Measurements from ENCODE around the gene DNER.

The DNER gene

GRCh38 chr2:229462112-229462511, 252.2 kb downstream of the DNER start:
- H3K4me3 ChIP-seq (ENCODE audit: low read depth, low read length): no peak overlapping the region
- no peak for DNase-seq (ENCODE audit: low read depth)
- TF ChIP-seq POLR2A (IDR thresholded peaks at IDR 0.05; ENCODE audit: extremely low read depth, insufficient read length) (no peak), CTCF (IDR thresholded peaks at IDR 0.05; ENCODE audit: low read depth, low read length) (no peak), MYC (IDR thresholded peaks at IDR 0.05; ENCODE audit: low read depth, low read length) (no peak)
- TF ChIP-seq, protein P1, sequence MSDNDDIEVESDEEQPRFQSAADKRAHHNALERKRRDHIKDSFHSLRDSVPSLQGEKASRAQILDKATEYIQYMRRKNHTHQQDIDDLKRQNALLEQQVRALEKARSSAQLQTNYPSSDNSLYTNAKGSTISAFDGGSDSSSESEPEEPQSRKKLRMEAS (IDR thresholded peaks at IDR 0.05; ENCODE audit: low read depth, low read length): no peak

DNA sequence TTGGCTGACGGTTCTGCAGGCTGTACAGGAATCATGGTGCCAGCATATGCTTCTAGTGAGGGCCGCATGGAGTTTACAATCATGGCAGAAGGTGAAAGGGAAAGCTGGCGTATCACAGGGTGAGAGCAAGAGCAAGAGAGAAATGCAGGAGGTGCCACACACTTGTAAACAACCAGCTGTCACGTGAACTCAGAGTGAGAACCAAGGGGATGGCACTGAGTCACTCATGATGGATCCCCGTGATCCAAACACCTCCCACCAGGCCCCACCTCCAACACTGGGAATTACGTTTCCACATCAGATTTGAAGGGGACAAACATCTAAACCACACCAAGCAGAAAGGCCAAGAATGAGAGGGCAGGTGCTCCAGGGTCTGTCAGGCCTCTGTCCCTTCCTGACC, 258.3 kb downstream of the DNER start:
- no peak overlapping the region for H3K4me3 ChIP-seq (ENCODE audit: low read depth, low read length)
- DNase-seq (ENCODE audit: low read depth): no peak
- TF ChIP-seq POLR2A (IDR thresholded peaks at IDR 0.05; ENCODE audit: extremely low read depth, insufficient read length): no peak
- no peak for TF ChIP-seq CTCF (IDR thresholded peaks at IDR 0.05; ENCODE audit: low read depth, low read length)
- TF ChIP-seq MYC (IDR thresholded peaks at IDR 0.05; ENCODE audit: low read depth, low read length): no peak
- TF ChIP-seq, protein P1 (IDR thresholded peaks at IDR 0.05; ENCODE audit: low read depth, low read length): no peak

DNA sequence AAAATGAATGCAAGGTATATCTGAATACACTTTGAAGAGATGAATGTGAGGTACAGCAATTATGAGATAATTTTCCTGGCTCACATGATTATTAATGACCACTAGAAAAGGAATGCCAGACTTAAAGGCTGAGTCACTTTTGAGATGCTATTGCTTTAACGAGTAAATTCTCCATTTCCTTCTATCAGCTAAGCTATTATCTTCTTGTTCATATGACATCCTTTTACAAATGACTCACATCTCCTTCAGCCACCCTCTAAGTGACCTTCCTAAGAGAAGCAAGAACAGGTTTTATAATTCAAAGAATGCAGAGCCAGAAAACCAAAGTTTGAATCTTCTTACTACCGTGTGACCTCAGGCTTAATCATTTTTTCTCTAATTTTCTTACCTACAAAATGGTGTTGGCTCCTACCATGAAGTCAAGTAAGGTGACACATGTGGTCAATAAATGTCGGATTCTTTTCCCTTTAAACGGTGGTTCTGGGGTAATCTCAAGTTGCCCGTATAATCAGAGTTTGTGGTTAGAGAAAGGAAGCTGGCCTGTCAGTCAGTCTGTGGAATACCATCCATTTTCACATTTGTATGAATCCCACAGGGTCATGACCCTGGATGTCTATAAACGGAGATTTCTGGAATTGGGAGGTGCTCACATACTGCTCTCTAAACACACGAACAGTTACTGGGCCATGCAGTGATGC, 259.3 kb downstream of the DNER start:
- TF ChIP-seq MYC (IDR thresholded peaks at IDR 0.05; ENCODE audit: low read depth, low read length): no peak
- TF ChIP-seq, protein P1 (IDR thresholded peaks at IDR 0.05; ENCODE audit: low read depth, low read length): no peak
- TF ChIP-seq POLR2A (IDR thresholded peaks at IDR 0.05; ENCODE audit: extremely low read depth, insufficient read length): no peak
- no peak for TF ChIP-seq CTCF (IDR thresholded peaks at IDR 0.05; ENCODE audit: low read depth, low read length)
- DNase-seq (ENCODE audit: low read depth): no peak
- H3K4me3 ChIP-seq (ENCODE audit: low read depth, low read length): no peak overlapping the region

DNA sequence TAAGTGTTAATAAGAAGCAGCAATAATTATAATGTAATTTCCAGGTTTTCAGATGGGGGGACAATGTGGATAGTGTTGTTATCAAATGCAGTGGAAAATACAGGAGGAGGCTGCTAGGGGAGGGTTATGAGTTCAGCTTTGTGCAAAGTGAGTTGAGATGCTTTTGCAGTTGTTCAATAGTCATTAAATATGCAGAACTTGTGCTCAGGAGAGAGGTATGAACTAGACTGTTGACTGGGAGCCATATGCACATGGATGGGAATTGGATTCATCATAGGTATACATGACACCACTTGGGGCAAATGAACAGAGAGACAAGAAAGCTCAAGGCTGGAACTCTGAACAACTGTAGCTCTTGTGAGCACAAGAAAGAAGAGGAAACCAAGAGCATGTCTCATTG, 261.1 kb downstream of the DNER start:
- no peak overlapping the region for H3K4me3 ChIP-seq (ENCODE audit: low read depth, low read length)
- no peak for TF ChIP-seq MYC (IDR thresholded peaks at IDR 0.05; ENCODE audit: low read depth, low read length)
- TF ChIP-seq, protein P1 (IDR thresholded peaks at IDR 0.05; ENCODE audit: low read depth, low read length): no peak
- TF ChIP-seq CTCF (IDR thresholded peaks at IDR 0.05; ENCODE audit: low read depth, low read length): no peak
- no peak for TF ChIP-seq POLR2A (IDR thresholded peaks at IDR 0.05; ENCODE audit: extremely low read depth, insufficient read length)
- no peak for DNase-seq (ENCODE audit: low read depth)

- TF ChIP-seq MYC (IDR thresholded peaks at IDR 0.05; ENCODE audit: low read depth, low read length): no peak
- TF ChIP-seq, protein P1 (IDR thresholded peaks at IDR 0.05; ENCODE audit: low read depth, low read length): no peak
- no peak for TF ChIP-seq CTCF (IDR thresholded peaks at IDR 0.05; ENCODE audit: low read depth, low read length)
- TF ChIP-seq POLR2A (IDR thresholded peaks at IDR 0.05; ENCODE audit: extremely low read depth, insufficient read length): no peak
- no peak for DNase-seq (ENCODE audit: low read depth)
- no peak overlapping the region for H3K4me3 ChIP-seq (ENCODE audit: low read depth, low read length)
Measured at GRCh38 chr2:229451852-229452251, 262.5 kb downstream of the DNER start.

All from NB4 (cell line).